Measurements from ENCODE around the gene SLC44A4. TPM values are rescaled to one million over a fixed set of nuclear protein-coding genes. Genes with fewer than 3 reads are reported as not detected.

SLC44A4 gene
- 0.24 and 0.27 TPM in 2 replicates for polyA plus RNA-seq (2011; rRNA removed)
- polyA plus RNA-seq (2012; cell fraction: cytosol; rRNA removed) = 0.05 and 0.12 TPM in 2 replicates
- 0.16 and 0.39 TPM in 2 replicates for polyA plus RNA-seq (2012; cell fraction: nucleus; rRNA removed)
- not detected in 3 replicates for polyA plus RNA-seq (2017; fragmentation: RNase III; extraction: RNeasy Plus Mini Kit Qiagen cat#74134 plus additional on column Dnase treatment)
- polyA minus RNA-seq (2011; rRNA and poly(A)+ RNA removed) = 0.17 and 0.24 TPM in 2 replicates

GRCh38 chr6:31878726-31879125, at the start of gene SLC44A4:
Gene SLC44A4, minus strand, starts transcription at chr6:31878997. Its CDS starts 17 bp downstream, at chr6:31878980.
- no peak within 1 kb of the TSS for H3K4me2 ChIP-seq

DNA sequence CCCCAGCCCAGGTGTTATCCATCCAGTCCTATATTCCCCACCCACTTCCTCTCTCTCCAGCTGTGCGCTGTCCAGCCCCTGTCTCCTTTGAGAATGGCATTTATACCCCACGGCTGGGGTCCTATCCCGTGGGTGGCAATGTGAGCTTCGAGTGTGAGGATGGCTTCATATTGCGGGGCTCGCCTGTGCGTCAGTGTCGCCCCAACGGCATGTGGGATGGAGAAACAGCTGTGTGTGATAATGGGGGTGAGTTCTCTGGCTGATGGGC, 49.8 kb upstream of the SLC44A4 start:
- ChIA-PET POLR2A (no interaction called here), CTCF (interaction anchor here (1.8 kb wide), 1 partner anchor 24 kb away, joined by 5 read pairs; no protein-coding TSS in a partner anchor)
- WGBS (ENCODE audit: missing lambda C conversion rate) = 77% methylated on average over 4 of the region's 9 CpGs
- Histone ChIP-seq H3K4me1 (no peaks in the 10 kb centered on the region; the same call in 2 of the 3 replicates), H3K4me2 (no peak overlapping the region), H3K9me3 (peaks cover 3% of the 10 kb centered on the region; the same call in 1 of the 3 replicates), H3K27ac (no peak overlapping the region), H3K4me3 (no peak overlapping the region)
- FAIRE-seq = no peak
- no peak for TF ChIP-seq RCOR1 (IDR thresholded peaks at IDR 0.05; ENCODE audit: low read depth, low read length)
- TF ChIP-seq, protein P1, sequence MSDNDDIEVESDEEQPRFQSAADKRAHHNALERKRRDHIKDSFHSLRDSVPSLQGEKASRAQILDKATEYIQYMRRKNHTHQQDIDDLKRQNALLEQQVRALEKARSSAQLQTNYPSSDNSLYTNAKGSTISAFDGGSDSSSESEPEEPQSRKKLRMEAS (IDR thresholded peaks at IDR 0.05) = no peak
- no peak for TF ChIP-seq SREBF2 (IDR thresholded peaks at IDR 0.05)
- no peak for TF ChIP-seq CBX8 (IDR thresholded peaks at IDR 0.05)
- no peak for DNase-seq (ENCODE audit: low read depth in 1 of 2, low spot score in 1 of 2)
- ATAC-seq = no peak

More at GRCh38 chr6:31878726-31879125, at the start of gene SLC44A4:
- Histone ChIP-seq H3K4me1 (no peaks in the 10 kb centered on the region), H3K4me3 (no peak within 1 kb of the TSS), H3K9me3 (no peaks in the 10 kb centered on the region), H3K27ac (peak within 1 kb of the TSS in 1 of 2 experiments; percentile 16; a peak in 1 of 6 replicates)
- CTCF ChIA-PET = interaction anchor here (0.6 to 4.0 kb wide), 3 partner anchors 10 to 40 kb away, joined by 5 to 25 read pairs (median 5); no protein-coding TSS in a partner anchor
- no peak for FAIRE-seq
- no peak for DNase-seq (ENCODE audit: low read depth in 1 of 2, low spot score in 1 of 2)
- ATAC-seq = no peak
- POLR2A ChIA-PET = no interaction called here
- no peak for TF ChIP-seq GATA3 (IDR thresholded peaks at IDR 0.05; ENCODE audit: borderline replicate concordance)
- no peak for TF ChIP-seq HEYL (CRISPR knock-in tag; IDR thresholded peaks at IDR 0.05)
- TF ChIP-seq EHF (CRISPR knock-in tag; IDR thresholded peaks at IDR 0.05) = no peak
- TF ChIP-seq KDM1A (IDR thresholded peaks at IDR 0.05; ENCODE audit: low read depth) = no peak
- no peak for TF ChIP-seq FOSB (CRISPR knock-in tag; IDR thresholded peaks at IDR 0.05)
- no peak for TF ChIP-seq CBX8 (IDR thresholded peaks at IDR 0.05)
- TF ChIP-seq HDAC2 (IDR thresholded peaks at IDR 0.05) = no peak
- no peak for TF ChIP-seq EHMT2 (IDR thresholded peaks at IDR 0.05; ENCODE audit: low read depth)
- no peak for TF ChIP-seq CHD4 (IDR thresholded peaks at IDR 0.05; ENCODE audit: borderline replicate concordance)
- TF ChIP-seq RFX5 (IDR thresholded peaks at IDR 0.05) = no peak
- no peak for TF ChIP-seq HES2 (IDR thresholded peaks at IDR 0.05)
- no peak for TF ChIP-seq TFCP2L1 (CRISPR knock-in tag; IDR thresholded peaks at IDR 0.05)
- TF ChIP-seq, protein P1 (IDR thresholded peaks at IDR 0.05) = no peak
- no peak for TF ChIP-seq BHLHE40 (IDR thresholded peaks at IDR 0.05; ENCODE audit: low read depth, low read length)
- no peak for TF ChIP-seq ZSCAN20 (CRISPR knock-in tag; IDR thresholded peaks at IDR 0.05)
- 89% methylated on average over 12 of the region's 18 CpGs for WGBS (ENCODE audit: missing lambda C conversion rate)

- WGBS (ENCODE audit: missing lambda C conversion rate) = 80% methylated on average over 7 of the region's 11 CpGs
- TF ChIP-seq NPAS2 (CRISPR knock-in tag; IDR thresholded peaks at IDR 0.05; ENCODE audit: borderline replicate concordance) (no peak), SMC3 (IDR thresholded peaks at IDR 0.05) (no peak), HEYL (CRISPR knock-in tag; IDR thresholded peaks at IDR 0.05) (no peak), JUNB (IDR thresholded peaks at IDR 0.05) (no peak), POLR2AphosphoS2 (conservative IDR thresholded peaks at IDR 0.05; ENCODE audit: low read length) (no peak), KDM1A (IDR thresholded peaks at IDR 0.05; ENCODE audit: low read depth) (no peak), ZSCAN20 (CRISPR knock-in tag; IDR thresholded peaks at IDR 0.05) (no peak), HMGXB4 (CRISPR knock-in tag; IDR thresholded peaks at IDR 0.05; ENCODE audit: borderline replicate concordance) (no peak), ZC3H11A (IDR thresholded peaks at IDR 0.05) (no peak), CEBPB (IDR thresholded peaks at IDR 0.05) (no peak), TFCP2L1 (CRISPR knock-in tag; IDR thresholded peaks at IDR 0.05) (no peak), MAFK (IDR thresholded peaks at IDR 0.05; ENCODE audit: partially characterized antibody) (no peak), MAZ (IDR thresholded peaks at IDR 0.05; ENCODE audit: borderline replicate concordance, low read depth, low read length) (no peak), GATA3 (IDR thresholded peaks at IDR 0.05; ENCODE audit: borderline replicate concordance) (no peak)
- Histone ChIP-seq H3K27ac (no peak overlapping the region), H3K9me3 (peaks cover 3% of the 10 kb centered on the region; the same call in 1 of the 3 replicates), H3K4me3 (no peak overlapping the region), H3K4me1 (no peaks in the 10 kb centered on the region; the same call in 2 of the 3 replicates), H3K4me2 (0 out of 3 replicates have a peak overlapping the region, but pooled peaks have one; percentile 14)
- DNase-seq (ENCODE audit: low read depth in 1 of 2, low spot score in 1 of 2) (no peak), ATAC-seq (no peak), FAIRE-seq (no peak)
- ChIA-PET POLR2A (no interaction called here), CTCF (no interaction called here)
These were observed 49.3 kb upstream of the SLC44A4 start for GRCh38 chr6:31927863-31928671.
